Trophoblast cell (in vitro differentiated cells and primary cell): ENCODE data around the gene THAP2.

ENCODE experiments used
- DNase-seq, 2 donors: peaks; one replicate each; pipeline ENCODE4 v3.0.0-alpha.2; 2016
- H2AFZ ChIP-seq: 2 replicates; pipeline ENCODE4 v1.6.1; 2013; ENCODE audit warnings: low read length, moderate library complexity, mild to moderate bottlenecking; ENCODE audit not compliant: insufficient read depth, poor library complexity
- H2AK5ac ChIP-seq: 2 replicates; pipeline ENCODE4 v1.6.1; 2013; ENCODE audit warnings: mild to moderate bottlenecking, low read length
- H2BK120ac ChIP-seq: 2 replicates; pipeline ENCODE4 v1.6.1; 2013; ENCODE audit warnings: low read length, mild to moderate bottlenecking, moderate library complexity; ENCODE audit not compliant: insufficient read depth, poor library complexity
- H2BK12ac ChIP-seq: 2 replicates; pipeline ENCODE4 v1.6.1; 2013; ENCODE audit warnings: mild to moderate bottlenecking, low read length, moderate library complexity
- H2BK5ac ChIP-seq: 2 replicates; pipeline ENCODE4 v1.6.1; 2013; ENCODE audit warnings: low read length, low read depth, moderate library complexity, mild to moderate bottlenecking; ENCODE audit not compliant: poor library complexity
- H3K14ac ChIP-seq: 2 replicates; pipeline ENCODE4 v1.6.1; 2013; ENCODE audit warnings: mild to moderate bottlenecking, low read length
- H3K18ac ChIP-seq: 2 replicates; pipeline ENCODE4 v1.6.1; 2013; ENCODE audit warnings: mild to moderate bottlenecking, low read length
- H3K23ac ChIP-seq: 2 replicates; pipeline ENCODE4 v1.6.1; 2013; ENCODE audit warnings: low read length
- H3K27ac ChIP-seq: 2 replicates; pipeline ENCODE4 v1.5.1; 2013; ENCODE audit warnings: low read depth, mild to moderate bottlenecking, inconsistent platforms, low read length, moderate library complexity
- H3K27me3 ChIP-seq: 2 replicates; pipeline ENCODE4 v1.6.1; 2013; ENCODE audit warnings: inconsistent platforms, mild to moderate bottlenecking, low read length, moderate library complexity; ENCODE audit not compliant: insufficient read depth
- H3K36me3 ChIP-seq, 2 experiments: 1 replicate in 1 of 2; 2 replicates in 1 of 2; pipeline ENCODE4 v1.6.1; 2013; ENCODE audit warnings: low read length in 2 of 2, mild to moderate bottlenecking in 2 of 2, moderate library complexity in 1 of 2; ENCODE audit not compliant: insufficient read depth in 2 of 2, control insufficient read depth in 1 of 2
- H3K4ac ChIP-seq: 2 replicates; pipeline ENCODE4 v1.6.1; 2013; ENCODE audit warnings: low read depth, mild to moderate bottlenecking, low read length, moderate library complexity
- H3K4me1 ChIP-seq, 2 experiments: 1 replicate in 1 of 2; 2 replicates in 1 of 2; pipeline ENCODE4 v1.6.1; 2013; ENCODE audit warnings: low read length in 2 of 2, mild to moderate bottlenecking in 2 of 2, moderate library complexity in 1 of 2; ENCODE audit not compliant: insufficient read depth in 2 of 2, control insufficient read depth in 1 of 2
- H3K4me2 ChIP-seq: 2 replicates; pipeline ENCODE4 v1.6.1; 2013; ENCODE audit warnings: inconsistent platforms, mild to moderate bottlenecking, low read length, moderate library complexity
- H3K4me3 ChIP-seq: 2 replicates; pipeline ENCODE4 v1.5.1; 2013; ENCODE audit warnings: mild to moderate bottlenecking, low read depth, low read length, inconsistent platforms
- H3K79me1 ChIP-seq: one replicate; pipeline ENCODE4 v1.6.1; 2013; ENCODE audit warnings: low read length
- H3K79me2 ChIP-seq: 2 replicates; pipeline ENCODE4 v1.6.1; 2013; ENCODE audit warnings: low read length, mild to moderate bottlenecking; ENCODE audit not compliant: control insufficient read depth, insufficient read depth, poor library complexity
- H3K9ac ChIP-seq: 2 replicates; pipeline ENCODE4 v1.6.1; 2013; ENCODE audit warnings: mild to moderate bottlenecking, low read length
- H3K9me3 ChIP-seq: 2 replicates; pipeline ENCODE4 v1.6.1; 2013; ENCODE audit warnings: low read depth, mild to moderate bottlenecking, control low read depth, inconsistent platforms, low read length; ENCODE audit not compliant: insufficient read depth
- H4K12ac ChIP-seq: 2 replicates; pipeline ENCODE4 v1.6.1; 2013; ENCODE audit warnings: low read depth, mild to moderate bottlenecking, low read length, moderate library complexity
- H4K8ac ChIP-seq: 2 replicates; pipeline ENCODE4 v1.6.1; 2013; ENCODE audit warnings: low read depth, mild to moderate bottlenecking, low read length, moderate library complexity
- H4K91ac ChIP-seq: one replicate; pipeline ENCODE4 v1.6.1; 2013; ENCODE audit warnings: low read depth, mild to moderate bottlenecking, low read length, moderate library complexity
- WGBS: extraction: QIAGEN DNeasy Blood & Tissue Kit; methylation state at CpG from one replicate; pipeline ENCODE4 v1.1.7; 2013; ENCODE audit warnings: missing lambda C conversion rate; ENCODE audit not compliant: insufficient read length, insufficient coverage; ENCODE audit errors: extremely low coverage; 5-methylcytosine and 5-hydroxymethylcytosine counted together

THAP2 gene

DNA sequence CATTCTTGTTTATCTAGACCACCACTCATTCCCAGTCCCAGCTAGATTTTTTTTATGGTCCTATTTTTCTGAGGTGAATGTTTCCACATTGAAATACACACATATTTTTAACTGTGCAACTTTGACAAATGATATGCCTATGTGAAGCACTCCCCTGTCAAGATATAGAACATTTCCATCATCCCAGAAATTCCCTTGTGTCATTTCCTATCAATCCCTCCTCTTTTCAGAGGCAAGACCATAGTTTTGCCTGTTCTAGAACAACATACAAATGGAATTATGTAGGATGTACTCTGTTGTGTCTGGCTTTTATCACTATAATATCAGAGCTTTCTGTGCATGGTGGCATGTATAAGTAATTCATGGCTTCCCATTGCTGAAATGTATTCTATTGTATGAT lies 54.5 kb downstream of the THAP2 start:
- H4K12ac ChIP-seq = no peak overlapping the region
- no peak overlapping the region for H3K4ac ChIP-seq

GRCh38 chr12:71719647-71720370 lies 55.7 kb downstream of the THAP2 start:
- Histone ChIP-seq H3K4me2 (no peak overlapping the region), H2AK5ac (no peak overlapping the region), H3K36me3 (no peaks in the 10 kb centered on the region), H3K27me3 (no peaks in the 10 kb centered on the region), H3K4me3 (no peak overlapping the region), H2AFZ (no peak overlapping the region), H3K4me1 (no peaks in the 10 kb centered on the region), H3K14ac (no peak overlapping the region), H4K12ac (no peak overlapping the region), H2BK5ac (no peak overlapping the region), H2BK120ac (no peak overlapping the region), H3K18ac (no peak overlapping the region), H4K91ac (no peak overlapping the region), H3K79me2 (no peaks in the 10 kb centered on the region), H3K4ac (no peak overlapping the region), H4K8ac (no peak overlapping the region), H3K23ac (no peak overlapping the region), H3K9ac (no peak overlapping the region), H3K79me1 (no peaks in the 10 kb centered on the region), H3K27ac (no peak overlapping the region), H3K9me3 (no peaks in the 10 kb centered on the region), H2BK12ac (no peak overlapping the region)
- no CpG with 5 or more reads among the region's 5 CpGs for WGBS
- peak in 1 of 2 donors; percentile 44 for DNase-seq

More for the DNA sequence above, 54.5 kb downstream of the THAP2 start:
- Histone ChIP-seq H3K4me1 (no peaks in the 10 kb centered on the region), H3K18ac (no peak overlapping the region), H2BK120ac (no peak overlapping the region), H3K79me2 (no peaks in the 10 kb centered on the region), H3K4me3 (no peak overlapping the region), H3K23ac (no peak overlapping the region), H2BK12ac (no peak overlapping the region), H3K9ac (no peak overlapping the region), H2AK5ac (no peak overlapping the region), H3K27ac (no peak overlapping the region), H2BK5ac (no peak overlapping the region), H3K4me2 (no peak overlapping the region), H3K14ac (no peak overlapping the region), H4K8ac (no peak overlapping the region), H2AFZ (no peak overlapping the region), H4K91ac (no peak overlapping the region), H3K36me3 (no peaks in the 10 kb centered on the region), H3K27me3 (no peaks in the 10 kb centered on the region), H3K9me3 (no peaks in the 10 kb centered on the region), H3K79me1 (no peaks in the 10 kb centered on the region)
- DNase-seq = no peak

DNA sequence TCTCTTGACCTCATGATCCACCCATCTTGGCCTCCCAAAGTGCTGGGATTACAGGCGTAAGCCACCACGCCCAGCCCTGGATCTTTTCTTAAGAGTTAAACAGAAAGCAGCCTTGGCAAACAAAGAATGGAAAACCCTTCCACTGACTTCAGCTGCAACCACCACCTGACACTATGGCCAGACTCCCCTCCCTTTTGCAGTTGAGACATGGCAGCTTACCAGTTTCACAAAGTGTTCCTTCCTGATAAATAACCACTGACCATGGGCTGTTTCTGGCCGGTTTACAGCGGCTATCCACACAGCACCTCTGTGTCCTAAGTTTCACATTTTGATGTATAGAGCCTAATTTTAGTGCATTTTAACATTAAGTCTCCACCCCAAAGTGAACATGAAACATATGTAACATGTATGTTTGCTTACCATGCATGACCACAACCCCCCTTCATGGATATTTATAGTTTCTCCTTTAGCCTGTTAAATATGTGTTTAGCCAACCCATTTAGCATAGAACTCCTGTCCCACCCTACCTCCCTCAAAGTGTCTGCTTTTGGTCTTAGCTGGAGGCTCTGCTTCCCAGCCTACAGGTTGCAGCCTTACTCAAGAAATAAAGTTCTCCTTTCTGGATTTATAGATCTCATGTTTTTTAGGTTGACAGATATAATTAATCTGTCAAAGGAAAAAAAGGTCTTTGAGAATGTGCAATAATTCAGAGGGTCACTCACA lies 57.8 kb downstream of the THAP2 start:
- Histone ChIP-seq H3K79me2 (no peaks in the 10 kb centered on the region), H2BK5ac (no peak overlapping the region), H3K79me1 (no peaks in the 10 kb centered on the region), H3K4me3 (no peak overlapping the region), H3K9me3 (no peaks in the 10 kb centered on the region), H3K4me1 (no peaks in the 10 kb centered on the region), H3K27me3 (no peaks in the 10 kb centered on the region), H3K14ac (no peak overlapping the region), H2AFZ (no peak overlapping the region), H3K4ac (no peak overlapping the region), H3K36me3 (no peaks in the 10 kb centered on the region), H3K9ac (no peak overlapping the region), H4K8ac (no peak overlapping the region), H3K27ac (no peak overlapping the region), H3K4me2 (no peak overlapping the region), H2BK120ac (no peak overlapping the region), H4K12ac (no peak overlapping the region), H3K18ac (no peak overlapping the region), H3K23ac (no peak overlapping the region), H2BK12ac (no peak overlapping the region), H4K91ac (no peak overlapping the region), H2AK5ac (no peak overlapping the region)
- WGBS = no CpG with 5 or more reads among the region's 4 CpGs
- no peak for DNase-seq

GRCh38 chr12:71725011-71725410 lies 60.9 kb downstream of the THAP2 start:
- WGBS = no CpG with 5 or more reads among the region's 3 CpGs
- Histone ChIP-seq H2AK5ac (no peak overlapping the region), H2BK5ac (no peak overlapping the region), H4K12ac (no peak overlapping the region), H4K8ac (no peak overlapping the region), H4K91ac (no peak overlapping the region), H3K18ac (no peak overlapping the region), H3K23ac (no peak overlapping the region), H3K4me2 (no peak overlapping the region), H3K14ac (no peak overlapping the region), H3K4me1 (no peaks in the 10 kb centered on the region), H3K27me3 (no peaks in the 10 kb centered on the region), H3K9me3 (no peaks in the 10 kb centered on the region), H2BK120ac (no peak overlapping the region), H3K27ac (no peak overlapping the region), H3K9ac (no peak overlapping the region), H3K4me3 (no peak overlapping the region), H2BK12ac (no peak overlapping the region), H2AFZ (no peak overlapping the region), H3K36me3 (no peaks in the 10 kb centered on the region), H3K79me2 (no peaks in the 10 kb centered on the region), H3K4ac (no peak overlapping the region), H3K79me1 (no peaks in the 10 kb centered on the region)
- DNase-seq = no peak
